DND-41 (cell line): ENCODE results near the gene RPRD1A.

Experiments
- ATAC-seq: fragments of 200-7000 bp; cut with Tn5 transposase; 3 replicates; pipeline ENCODE4 v1.9.1; 2021; ENCODE audit warnings: low read depth; ENCODE audit not compliant: insufficient read depth
- DNase-seq: peaks from one replicate; pipeline ENCODE4 v3.0.0-alpha.2; 2020
- H2AFZ ChIP-seq: 2 replicates; pipeline ENCODE4 v1.6.0; 2012; ENCODE audit warnings: low read depth, low read length
- H3K27ac ChIP-seq: 2 replicates; pipeline ENCODE4 v1.5.1; 2012; ENCODE audit warnings: low read length, inconsistent platforms
- H3K27me3 ChIP-seq: fragments of 200-600 bp; sonication (generic); 2 replicates; pipeline ENCODE4 v1.6.0; 2012; ENCODE audit warnings: low read length, mild to moderate bottlenecking, inconsistent platforms; ENCODE audit not compliant: insufficient read depth, poor library complexity
- H3K36me3 ChIP-seq: 2 replicates; pipeline ENCODE4 v1.5.1; 2012; ENCODE audit warnings: low read length, inconsistent platforms; ENCODE audit not compliant: insufficient read depth
- H3K4me1 ChIP-seq: 2 replicates; pipeline ENCODE4 v1.5.1; 2012; ENCODE audit warnings: mild to moderate bottlenecking, low read length; ENCODE audit not compliant: insufficient read depth
- H3K4me2 ChIP-seq: 2 replicates; pipeline ENCODE4 v1.6.0; 2012; ENCODE audit warnings: mild to moderate bottlenecking, moderate library complexity, low read length, inconsistent platforms; ENCODE audit not compliant: insufficient read depth
- H3K4me3 ChIP-seq, 2 experiments: fragments of 200-600 bp in 1 of 2; shearing (Covaris generic) in 1 of 2; 2 replicates each; pipeline ENCODE4 v1.5.1; 2012 to 2016; ENCODE audit warnings: inconsistent platforms in 2 of 2, low read length in 2 of 2, mild to moderate bottlenecking in 2 of 2, low read depth in 1 of 2, moderate library complexity in 1 of 2
- H3K79me2 ChIP-seq: 2 replicates; pipeline ENCODE4 v1.6.0; 2012; ENCODE audit warnings: low read length, inconsistent platforms; ENCODE audit not compliant: insufficient read depth
- H3K9ac ChIP-seq: 2 replicates; pipeline ENCODE4 v1.6.0; 2012; ENCODE audit warnings: low read depth, mild to moderate bottlenecking, inconsistent platforms, low read length, moderate library complexity
- H3K9me3 ChIP-seq: 2 replicates; pipeline ENCODE4 v1.5.1; 2012; ENCODE audit warnings: low read length, moderate library complexity, mild to moderate bottlenecking, inconsistent platforms; ENCODE audit not compliant: insufficient read depth, severe bottlenecking
- H4K20me1 ChIP-seq: 2 replicates; pipeline ENCODE4 v1.6.0; 2012; ENCODE audit warnings: low read length; ENCODE audit not compliant: insufficient read depth
- EZH2 ChIP-seq: IDR thresholded peaks from 3 replicates; pipeline ENCODE4 v1.6.1; 2012; ENCODE audit warnings: borderline replicate concordance, low read depth, mild to moderate bottlenecking, moderate library complexity, low read length, inconsistent platforms; ENCODE audit not compliant: severe bottlenecking
- TF ChIP-seq, protein P1 (sequence below): IDR thresholded peaks from 2 replicates; pipeline ENCODE4 v1.5.1; 2012; ENCODE audit warnings: borderline replicate concordance, low read length, moderate library complexity, mild to moderate bottlenecking; ENCODE audit not compliant: poor library complexity, severe bottlenecking; ENCODE audit errors: extremely low read depth

RPRD1A gene

DNA sequence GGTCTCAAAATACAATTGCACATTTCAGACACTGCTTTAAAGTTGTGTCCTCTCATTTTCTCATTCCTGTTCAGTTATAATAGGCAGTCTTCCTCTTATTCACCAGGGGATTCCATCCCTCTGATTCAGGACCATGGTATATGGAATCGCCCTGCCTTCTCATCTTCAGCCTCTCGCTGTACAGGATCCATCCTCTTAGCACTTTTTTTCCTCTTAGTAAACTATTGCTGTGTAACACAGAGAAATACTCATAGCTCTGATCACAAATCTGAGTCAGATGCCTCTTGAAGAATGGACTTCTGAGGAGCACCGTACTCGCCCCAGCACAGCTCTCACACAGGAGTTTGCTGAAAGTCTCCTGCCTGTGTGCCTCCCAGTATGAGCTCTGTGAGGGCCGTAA lies 83.5 kb downstream of the RPRD1A start:
- Histone ChIP-seq H3K9ac (no peak overlapping the region), H3K79me2 (no peaks in the 10 kb centered on the region), H3K9me3 (no peaks in the 10 kb centered on the region), H3K36me3 (peaks cover 31% of the 10 kb centered on the region), H3K27me3 (no peaks in the 10 kb centered on the region), H3K4me1 (no peaks in the 10 kb centered on the region), H3K4me3 (no peak overlapping the region), H3K4me2 (no peak overlapping the region), H4K20me1 (no peaks in the 10 kb centered on the region), H3K27ac (no peak overlapping the region), H2AFZ (no peak overlapping the region)
- TF ChIP-seq EZH2: no peak
- TF ChIP-seq, protein P1, sequence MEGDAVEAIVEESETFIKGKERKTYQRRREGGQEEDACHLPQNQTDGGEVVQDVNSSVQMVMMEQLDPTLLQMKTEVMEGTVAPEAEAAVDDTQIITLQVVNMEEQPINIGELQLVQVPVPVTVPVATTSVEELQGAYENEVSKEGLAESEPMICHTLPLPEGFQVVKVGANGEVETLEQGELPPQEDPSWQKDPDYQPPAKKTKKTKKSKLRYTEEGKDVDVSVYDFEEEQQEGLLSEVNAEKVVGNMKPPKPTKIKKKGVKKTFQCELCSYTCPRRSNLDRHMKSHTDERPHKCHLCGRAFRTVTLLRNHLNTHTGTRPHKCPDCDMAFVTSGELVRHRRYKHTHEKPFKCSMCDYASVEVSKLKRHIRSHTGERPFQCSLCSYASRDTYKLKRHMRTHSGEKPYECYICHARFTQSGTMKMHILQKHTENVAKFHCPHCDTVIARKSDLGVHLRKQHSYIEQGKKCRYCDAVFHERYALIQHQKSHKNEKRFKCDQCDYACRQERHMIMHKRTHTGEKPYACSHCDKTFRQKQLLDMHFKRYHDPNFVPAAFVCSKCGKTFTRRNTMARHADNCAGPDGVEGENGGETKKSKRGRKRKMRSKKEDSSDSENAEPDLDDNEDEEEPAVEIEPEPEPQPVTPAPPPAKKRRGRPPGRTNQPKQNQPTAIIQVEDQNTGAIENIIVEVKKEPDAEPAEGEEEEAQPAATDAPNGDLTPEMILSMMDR: no peak
- ATAC-seq (0 out of 3 replicates have a peak, but pooled peaks have one; percentile 35), DNase-seq (no peak)

- no peak overlapping the region for H3K27ac ChIP-seq
- no peaks in the 10 kb centered on the region for H3K4me1 ChIP-seq
- peaks cover 32% of the 10 kb centered on the region for H3K36me3 ChIP-seq
- H3K4me3 ChIP-seq: no peak overlapping the region
- H4K20me1 ChIP-seq: no peaks in the 10 kb centered on the region
- H3K79me2 ChIP-seq: no peaks in the 10 kb centered on the region
- DNase-seq: no peak
- TF ChIP-seq EZH2: no peak
- TF ChIP-seq, protein P1: no peak
- peak; percentile 33; the same call in 1 of the 3 replicates for ATAC-seq
- no peaks in the 10 kb centered on the region for H3K9me3 ChIP-seq
- H3K27me3 ChIP-seq: no peaks in the 10 kb centered on the region
- H2AFZ ChIP-seq: no peak overlapping the region
- H3K4me2 ChIP-seq: no peak overlapping the region
- no peak overlapping the region for H3K9ac ChIP-seq
Measured at GRCh38 chr18:35983147-35983546, 84.2 kb downstream of the RPRD1A start.

- TF ChIP-seq EZH2: no peak
- TF ChIP-seq, protein P1: no peak
- Histone ChIP-seq H3K79me2 (no peaks in the 10 kb centered on the region), H3K4me3 (no peak overlapping the region), H3K9me3 (no peaks in the 10 kb centered on the region), H3K4me1 (no peaks in the 10 kb centered on the region), H3K27ac (no peak overlapping the region), H3K36me3 (peaks cover 37% of the 10 kb centered on the region), H3K27me3 (no peaks in the 10 kb centered on the region), H3K4me2 (no peak overlapping the region), H2AFZ (no peak overlapping the region), H4K20me1 (no peaks in the 10 kb centered on the region), H3K9ac (no peak overlapping the region)
- ATAC-seq: no peak
- DNase-seq: no peak
Measured at GRCh38 chr18:35982409-35983114, 84.8 kb downstream of the RPRD1A start.

DNA sequence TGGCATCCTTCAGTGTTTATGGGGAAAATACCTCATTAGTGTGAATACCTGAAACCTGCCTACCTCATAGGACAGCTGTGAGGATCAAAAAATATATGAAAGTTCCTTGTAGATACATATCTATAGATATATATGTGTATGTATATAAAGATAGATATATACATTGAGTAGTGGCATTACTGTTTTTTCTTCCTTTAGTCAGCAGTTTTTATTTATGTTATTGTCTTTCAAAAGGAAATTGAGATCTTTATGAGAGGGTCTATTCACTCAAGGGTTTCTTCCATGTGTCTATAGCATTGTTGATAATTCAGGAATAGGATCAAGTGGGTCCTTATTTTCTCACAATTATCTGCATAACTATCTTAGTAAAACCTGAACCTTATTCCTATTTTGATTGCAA lies 88.2 kb downstream of the RPRD1A start:
- ATAC-seq (no peak), DNase-seq (no peak)
- Histone ChIP-seq H4K20me1 (no peaks in the 10 kb centered on the region), H3K4me2 (no peak overlapping the region), H3K9ac (no peak overlapping the region), H3K79me2 (peaks cover 17% of the 10 kb centered on the region), H3K9me3 (no peaks in the 10 kb centered on the region), H3K4me1 (peaks cover 4% of the 10 kb centered on the region), H3K36me3 (peaks cover 64% of the 10 kb centered on the region), H3K27me3 (no peaks in the 10 kb centered on the region), H2AFZ (no peak overlapping the region), H3K27ac (no peak overlapping the region), H3K4me3 (no peak overlapping the region)
- no peak for TF ChIP-seq EZH2
- TF ChIP-seq, protein P1: no peak
